Muscle of arm (tissue), 12 donors: ENCODE data around the gene EGFL7. TPM values are rescaled to one million over a fixed set of nuclear protein-coding genes. Genes with fewer than 3 reads are reported as not detected.
"Not testable (repeated sequence)": the region's sequence is repeated elsewhere in the genome, so short reads cannot be mapped to it uniquely, and the experiment has no call there.

ENCODE experiments used
- DNase-seq: peaks from one replicate; pipeline ENCODE4 v3.0.0-alpha.2; 2013
- polyA plus RNA-seq, 12 donors: library from polyadenylated mRNA; unstranded; fragments of 120-200 nt; gene quantifications; one replicate each; pipeline ENCODE4 v1.2.1, GENCODE V29; 2013; ENCODE audit not compliant: insufficient read length in 12 of 12

EGFL7 gene
- polyA plus RNA-seq, 12 donors = 43.2 to 71.5 (median 49.6) TPM; not detected in 1

- DNase-seq = no peak
These were observed 40.2 kb upstream of the EGFL7 start for GRCh38 chr9:136622538-136622948.

DNA sequence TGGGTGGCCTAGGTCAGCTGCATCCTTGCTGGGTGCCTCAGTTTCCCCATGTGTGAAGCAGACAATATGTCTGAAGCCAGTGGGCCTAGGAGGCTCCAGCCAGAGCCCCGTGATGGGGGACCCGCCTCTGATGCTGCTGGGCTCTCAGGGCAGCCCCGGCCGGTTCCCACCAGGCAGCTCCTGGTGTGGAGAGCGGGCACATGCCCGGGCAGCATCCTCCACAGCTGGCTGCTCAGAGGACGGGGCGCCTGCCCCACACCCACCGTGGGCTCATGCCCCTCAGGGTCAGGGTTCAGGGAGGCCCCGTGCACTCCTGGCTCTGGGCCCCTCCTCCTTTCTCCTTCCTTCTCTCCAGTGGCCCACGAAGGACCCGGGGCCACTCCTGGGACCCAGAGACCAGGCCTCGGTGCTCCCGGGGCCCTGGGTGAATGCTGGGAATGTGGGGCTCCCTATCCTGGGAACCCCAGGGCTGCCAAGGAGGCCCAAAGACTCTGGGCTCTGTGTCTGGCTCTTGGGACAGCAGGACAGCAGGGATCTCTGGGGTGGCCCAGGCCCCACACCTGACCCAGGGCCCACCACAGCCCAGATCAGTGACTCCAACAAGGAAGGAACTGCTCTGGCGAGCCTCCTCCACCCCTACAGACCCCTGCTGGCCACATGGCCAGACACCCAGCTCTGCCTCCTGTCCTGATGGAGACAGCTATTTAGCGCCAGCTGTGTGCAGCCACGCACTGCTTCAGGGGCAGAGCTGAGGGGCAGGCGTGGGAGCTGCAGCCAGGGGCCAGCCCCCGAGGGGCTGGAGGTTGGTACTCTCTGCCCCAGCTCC, 39.5 kb upstream of the EGFL7 start:
- no peak for DNase-seq

DNA sequence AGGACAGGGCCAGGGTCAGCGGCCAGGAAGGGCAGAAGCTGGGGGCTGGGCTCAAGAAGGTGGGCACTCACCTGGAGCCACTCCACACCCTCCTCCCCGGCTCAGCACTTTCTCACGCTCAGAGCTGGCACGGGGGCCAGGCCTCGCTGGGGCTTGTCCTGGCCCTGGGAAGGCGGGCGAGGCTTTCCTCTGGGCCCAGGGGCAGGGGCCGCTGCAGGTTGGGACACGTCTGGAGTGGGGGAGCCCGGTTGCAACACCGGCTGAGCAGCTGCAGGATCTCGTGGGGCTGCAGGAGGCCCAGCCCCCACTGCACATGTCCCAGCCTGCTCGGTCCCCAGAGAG, 38.9 kb upstream of the EGFL7 start:
- DNase-seq = no peak

- DNase-seq = no peak
These were observed 38.3 kb upstream of the EGFL7 start for GRCh38 chr9:136624184-136624951.

GRCh38 chr9:136625101-136626065, 37.3 kb upstream of the EGFL7 start:
- DNase-seq = peak; percentile 55

DNA sequence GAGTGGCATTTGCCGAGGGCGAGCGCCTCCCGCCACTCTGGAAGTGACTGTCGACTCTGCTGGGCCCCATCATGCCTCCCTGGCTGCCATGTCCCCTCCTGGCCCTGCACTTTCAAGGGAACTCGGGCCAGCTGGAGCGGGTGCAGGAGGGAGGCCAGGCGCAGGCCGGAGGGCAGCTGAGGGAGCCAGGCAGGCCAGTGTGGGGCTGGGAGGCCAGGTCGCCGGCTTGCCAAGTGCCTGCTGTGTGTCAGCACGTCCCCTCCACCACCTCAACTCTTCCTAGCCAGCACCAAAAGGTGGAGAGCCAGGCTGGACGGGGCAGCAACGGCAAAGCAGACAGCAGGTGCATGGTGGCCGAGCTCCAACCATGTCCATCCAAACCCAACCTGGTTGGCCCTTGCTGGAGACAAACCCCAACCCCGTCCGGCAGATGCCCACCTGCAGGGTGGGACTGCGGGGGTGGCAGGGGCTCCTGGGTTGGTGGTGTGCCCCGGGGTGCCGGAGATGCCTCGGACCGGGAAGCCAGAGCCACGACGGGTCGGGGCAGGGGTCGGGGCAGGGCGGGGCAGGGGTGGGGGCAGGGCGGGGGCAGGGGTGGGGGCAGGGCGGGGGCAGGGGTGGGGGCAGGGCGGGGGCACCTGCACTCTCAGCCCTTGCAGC, 36.5 kb upstream of the EGFL7 start:
- no peak for DNase-seq

DNA sequence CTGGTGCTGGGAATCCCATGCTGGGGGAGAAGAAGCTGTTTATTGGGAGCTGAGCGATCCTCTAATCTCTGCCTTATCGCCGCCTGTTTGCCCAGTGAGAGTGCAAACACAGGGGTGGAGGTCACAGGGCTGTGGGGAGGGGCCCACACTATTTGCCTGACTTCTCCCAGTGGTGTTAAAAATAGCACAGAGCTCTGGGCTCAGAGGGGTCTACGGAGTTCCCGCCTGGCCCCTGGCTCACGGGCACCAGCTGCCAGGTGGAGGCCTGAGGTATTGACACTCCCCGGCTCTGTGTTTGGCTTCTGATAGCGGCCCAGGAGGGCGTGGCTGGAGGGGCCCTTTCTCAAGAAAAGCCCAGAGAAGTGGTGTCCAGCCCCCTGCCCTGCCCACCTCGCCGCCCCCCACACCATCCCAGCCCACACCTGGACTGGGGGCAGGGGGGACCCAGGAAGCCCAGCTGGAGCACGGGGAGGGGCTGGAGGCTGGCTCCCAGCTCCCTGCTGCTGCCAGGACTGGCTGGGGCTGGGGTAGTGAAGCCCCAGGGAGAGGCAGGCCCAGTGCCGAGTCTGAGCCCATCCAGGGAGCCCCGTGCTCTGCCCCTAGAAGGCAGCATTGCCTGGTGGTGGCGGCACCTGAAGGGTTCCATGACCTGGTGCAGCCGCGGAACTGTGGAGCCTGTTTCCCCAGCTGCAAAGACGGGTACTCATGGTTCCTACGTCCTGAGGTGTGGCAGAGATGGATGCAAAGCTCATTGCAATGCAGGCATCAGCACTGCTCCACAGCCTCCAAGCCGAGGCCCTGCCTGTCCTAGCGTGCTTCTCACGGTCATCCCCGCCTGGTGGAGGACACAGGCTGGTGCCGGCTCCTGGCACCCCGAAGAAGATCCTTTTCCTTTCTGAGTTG, 35.7 kb upstream of the EGFL7 start:
- no peak for DNase-seq

DNA sequence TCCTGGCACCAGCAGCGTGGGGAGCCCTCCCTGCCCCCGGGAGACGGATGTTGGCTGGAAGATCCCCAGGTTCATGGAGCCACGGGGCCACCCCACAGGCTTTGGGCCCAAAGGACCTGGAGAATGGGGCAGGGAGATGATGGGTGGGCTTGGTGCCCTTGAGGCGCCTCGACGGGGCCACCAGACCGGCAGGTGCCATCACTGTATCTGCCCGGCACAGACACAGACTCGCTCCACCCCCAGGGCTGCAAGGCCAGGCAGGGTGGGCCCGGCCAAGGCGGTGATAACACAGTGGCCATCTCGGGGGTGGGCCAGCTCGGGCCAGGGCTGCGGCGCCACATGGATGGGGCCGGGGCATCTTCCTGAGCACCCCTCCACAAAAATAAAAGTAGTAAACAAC, 35.0 kb upstream of the EGFL7 start:
- DNase-seq = no peak

- DNase-seq = no peak
These were observed 34.4 kb upstream of the EGFL7 start for GRCh38 chr9:136628268-136628667.

DNA sequence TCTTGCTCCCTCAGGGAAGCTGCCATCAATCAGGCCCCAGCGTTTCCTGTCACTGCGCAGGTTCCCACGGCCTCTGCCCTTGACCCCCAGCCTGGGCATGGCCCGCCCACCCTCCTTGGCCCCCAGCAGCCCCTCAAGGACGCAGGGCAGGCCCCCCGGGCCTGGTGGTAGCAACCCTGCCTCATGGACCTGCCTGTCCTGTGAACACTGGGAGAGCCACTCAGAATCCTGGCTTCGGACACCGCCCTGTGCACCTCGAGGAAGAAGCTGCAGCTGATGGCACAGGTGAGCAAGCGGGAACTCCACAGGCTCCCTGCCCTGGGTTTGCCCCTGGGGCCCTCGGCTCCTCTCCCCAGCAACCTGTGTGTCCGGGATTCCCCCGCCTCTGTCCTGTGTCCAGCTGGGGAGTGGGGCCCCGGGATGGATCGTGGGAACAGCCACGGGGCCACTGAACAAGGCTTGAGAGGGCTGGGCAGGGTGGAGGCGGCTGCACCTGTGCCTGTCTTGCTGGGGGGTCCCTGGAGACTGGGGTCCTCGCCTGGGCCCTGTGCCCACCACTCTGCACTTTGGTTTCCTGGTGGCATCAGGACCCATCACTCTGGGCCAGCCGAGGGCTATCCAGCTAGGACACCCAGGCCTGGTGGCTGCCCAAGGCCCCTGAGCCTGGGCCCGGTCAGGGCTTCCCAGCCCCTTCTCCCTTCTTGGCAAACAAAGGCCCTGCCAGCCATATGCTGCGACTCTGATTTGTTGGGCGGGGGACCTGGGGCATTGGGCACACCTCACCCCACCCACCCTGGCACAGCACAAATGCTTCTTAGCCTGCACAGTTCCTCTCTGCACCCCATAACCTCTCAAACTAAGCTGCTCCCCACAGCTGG, 33.5 kb upstream of the EGFL7 start:
- no peak for DNase-seq

DNA sequence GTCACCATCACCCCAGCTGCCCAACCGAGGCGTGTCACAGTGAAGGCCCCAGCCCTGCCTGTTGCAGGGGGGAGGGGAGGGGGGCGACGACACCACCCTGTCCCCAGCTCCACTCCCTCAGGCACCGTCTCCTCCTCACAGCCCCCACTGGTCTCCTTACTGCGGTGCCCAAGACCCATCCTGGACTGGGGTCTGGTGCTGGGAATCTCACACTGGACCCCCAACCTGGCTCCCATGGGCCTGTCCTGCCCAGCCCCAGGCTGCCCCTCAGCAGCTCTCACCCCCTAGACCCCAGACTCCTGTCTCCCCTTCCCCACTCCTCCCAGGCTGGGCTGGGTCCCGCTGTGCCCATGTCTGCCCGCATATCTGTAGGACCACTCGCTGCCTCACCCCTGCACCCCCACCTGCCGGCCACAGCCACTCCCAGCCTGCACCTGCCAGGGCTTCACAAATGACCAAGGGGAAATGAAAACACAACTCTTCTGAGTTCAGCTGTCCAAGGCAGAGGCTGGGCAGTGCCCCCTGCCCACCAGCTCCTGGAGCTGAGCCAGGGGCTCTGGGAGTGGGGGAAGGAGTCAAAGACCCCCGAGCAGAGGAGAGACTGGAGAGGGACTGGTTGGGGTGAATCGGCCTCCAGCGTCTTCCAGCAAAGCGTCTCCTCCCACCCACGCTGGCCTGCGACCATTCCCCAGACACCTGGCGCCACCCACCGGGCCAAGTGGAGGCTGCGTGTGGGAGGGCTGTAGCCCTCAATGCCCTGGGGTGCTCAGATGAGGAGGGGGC, 32.6 kb upstream of the EGFL7 start:
- peak; percentile 40 for DNase-seq

- no peak for DNase-seq
These were observed 32.1 kb upstream of the EGFL7 start for GRCh38 chr9:136630662-136630992.

DNA sequence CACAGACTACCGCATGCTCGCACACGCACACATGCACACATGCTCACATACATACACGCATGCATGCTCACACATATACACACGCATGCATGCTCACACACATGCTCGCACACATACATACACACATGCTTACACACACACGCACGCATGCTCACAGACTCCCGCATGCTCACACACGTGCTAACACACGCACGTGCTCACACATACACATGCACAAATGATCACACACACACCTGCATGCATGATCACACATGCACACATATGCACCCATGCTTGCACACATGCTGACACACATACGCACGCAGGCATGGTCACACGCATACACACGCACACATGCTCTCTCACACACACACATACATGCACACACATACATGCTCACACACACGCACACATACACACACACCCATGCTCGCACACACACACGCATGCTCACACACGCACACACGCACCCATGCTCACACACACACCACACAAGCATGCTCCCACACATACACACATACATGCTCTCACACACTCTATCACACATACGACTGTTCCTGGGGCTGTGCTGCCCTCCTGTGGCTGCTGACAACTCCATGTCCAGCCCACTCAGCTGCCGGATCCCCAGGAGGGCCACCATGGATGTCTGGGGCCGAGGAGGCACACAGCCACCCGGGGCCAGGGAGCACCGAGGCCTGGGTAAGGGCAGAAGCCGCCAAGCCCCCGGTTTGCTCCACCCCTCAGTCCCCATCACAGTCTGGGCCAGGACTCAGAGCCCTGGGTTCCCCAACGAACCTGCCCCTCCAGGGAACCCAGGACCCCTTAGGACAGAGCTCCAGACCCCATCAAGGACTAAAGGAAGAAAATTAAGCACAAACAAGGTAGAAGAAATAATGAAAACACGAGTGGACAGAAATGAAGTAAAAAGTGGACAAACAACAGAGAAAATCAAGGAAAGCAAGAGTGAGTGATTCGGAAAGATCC, 31.4 kb upstream of the EGFL7 start:
- DNase-seq = peak; percentile 83

GRCh38 chr9:136632072-136632471, 30.6 kb upstream of the EGFL7 start:
- not testable (repeated sequence) for DNase-seq

DNA sequence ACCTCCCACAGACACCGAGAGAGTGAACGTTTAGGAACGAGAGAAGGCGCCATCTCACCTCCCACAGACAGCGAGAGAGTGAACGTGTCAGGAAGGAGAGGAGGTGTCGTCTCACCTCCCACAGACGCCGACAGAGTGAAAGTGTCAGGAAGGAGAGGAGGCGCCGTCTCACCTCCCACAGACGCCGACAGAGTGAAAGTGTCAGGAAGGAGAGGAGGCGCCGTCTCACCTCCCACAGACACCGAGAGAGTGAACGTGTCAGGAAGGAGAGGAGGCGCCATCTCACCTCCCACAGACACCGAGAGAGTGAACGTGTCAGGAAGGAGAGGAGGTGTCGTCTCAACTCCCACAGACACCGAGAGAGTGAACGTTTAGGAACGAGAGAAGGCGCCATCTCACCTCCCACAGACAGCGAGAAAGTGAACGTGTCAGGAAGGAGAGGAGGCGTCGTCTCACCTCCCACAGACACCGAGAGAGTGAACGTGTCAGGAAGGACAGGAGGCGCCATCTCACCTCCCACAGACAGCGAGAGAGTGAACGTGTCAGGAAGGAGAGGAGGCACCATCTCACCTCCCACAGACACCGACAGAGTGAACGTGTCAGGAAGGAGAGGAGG, 30.1 kb upstream of the EGFL7 start:
- DNase-seq = not testable (repeated sequence)

GRCh38 chr9:136634904-136635303, 27.8 kb upstream of the EGFL7 start:
- DNase-seq = no peak
